Smooth muscle cell (in vitro differentiated cells): ENCODE results near the gene GCN1. TPM values are rescaled to one million over a fixed set of nuclear protein-coding genes. Genes with fewer than 3 reads are reported as not detected.

Source experiments
- DNase-seq: peaks from one replicate; lab custom pipeline; 2025; ENCODE audit not compliant: unreplicated experiment; lab: John Stamatoyannopoulos, UW
- H2AFZ ChIP-seq: fragments of 200-600 bp; sonication (generic); 2 replicates; pipeline ENCODE4 v1.6.0; 2016; ENCODE audit warnings: antibody characterized with exemption, low read depth, mild to moderate bottlenecking
- H3F3A ChIP-seq: fragments of 200-600 bp; sonication (generic); 2 replicates; pipeline ENCODE4 v1.6.0; 2017; ENCODE audit warnings: antibody characterized with exemption, low read depth
- H3K27ac ChIP-seq: fragments of 200-600 bp; sonication (generic); 2 replicates; pipeline ENCODE4 v1.5.1; 2016; ENCODE audit warnings: low read depth, mild to moderate bottlenecking
- H3K27me3 ChIP-seq: fragments of 200-600 bp; sonication (generic); 2 replicates; pipeline ENCODE4 v1.6.1; 2016; ENCODE audit warnings: low read depth, mild to moderate bottlenecking
- H3K36me3 ChIP-seq: fragments of 200-600 bp; sonication (generic); 2 replicates; pipeline ENCODE4 v1.5.1; 2016; ENCODE audit warnings: low read depth
- H3K4me1 ChIP-seq: fragments of 200-600 bp; sonication (generic); 2 replicates; pipeline ENCODE4 v1.5.1; 2016; ENCODE audit warnings: low read depth
- H3K4me2 ChIP-seq: fragments of 200-600 bp; sonication (generic); 2 replicates; pipeline ENCODE4 v1.6.0; 2016; ENCODE audit warnings: mild to moderate bottlenecking
- H3K4me3 ChIP-seq: fragments of 200-600 bp; sonication (generic); 2 replicates; pipeline ENCODE4 v1.5.1; 2016; ENCODE audit warnings: mild to moderate bottlenecking
- H3K79me2 ChIP-seq: fragments of 200-600 bp; sonication (generic); 2 replicates; pipeline ENCODE4 v1.6.0; 2016; ENCODE audit warnings: low read depth, mild to moderate bottlenecking
- H3K9ac ChIP-seq: fragments of 200-600 bp; sonication (generic); 2 replicates; pipeline ENCODE4 v1.6.0; 2016; ENCODE audit warnings: low read depth
- H3K9me3 ChIP-seq: fragments of 200-600 bp; sonication (generic); replicated peaks from 2 replicates; pipeline ENCODE4 v1.5.1; 2016; ENCODE audit warnings: low read depth
- H4K20me1 ChIP-seq: fragments of 200-600 bp; sonication (generic); 2 replicates; pipeline ENCODE4 v1.6.0; 2016; ENCODE audit warnings: low read depth
- CTCF ChIP-seq: fragments of 200-600 bp; sonication (generic); IDR thresholded peaks from 2 replicates; pipeline ENCODE4 v1.5.1; 2017; ENCODE audit warnings: borderline replicate concordance, mild to moderate bottlenecking, antibody characterized with exemption; ENCODE audit not compliant: insufficient read depth, poor library complexity, severe bottlenecking
- WGBS: methylation state at CpG from one replicate; pipeline ENCODE4 v1.1.7; 2016; ENCODE audit warnings: low lambda C conversion rate; 5-methylcytosine and 5-hydroxymethylcytosine counted together
- polyA plus RNA-seq: library from polyadenylated mRNA; unstranded; fragments of >200 nt; fragmentation: Nextera tagmentation; extraction: Ambion mirVana; gene quantifications from 2 replicates; pipeline ENCODE4 v1.2.1, GENCODE V29; 2016
- total RNA-seq: library from RNA; depleted of rRNA; stranded (reverse); fragments of >200 nt; gene quantifications from 2 replicates; pipeline ENCODE4 v1.2.3, GENCODE V29; 2014

The GCN1 gene
- total and polyA plus RNA-seq, 2 experiments from 2014 or later: 31.6 to 44.3 TPM

GRCh38 chr12:120186654-120187053, 7.9 kb downstream of the GCN1 start:
- no peaks in the 10 kb centered on the region for H3K27me3 ChIP-seq
- no peak overlapping the region for H2AFZ ChIP-seq
- TF ChIP-seq CTCF: no peak
- no peak overlapping the region for H3K4me3 ChIP-seq
- 95% methylated on average over 4 of the region's 4 CpGs for WGBS
- H3K4me2 ChIP-seq: no peak overlapping the region
- H3K9ac ChIP-seq: no peak overlapping the region
- no peaks in the 10 kb centered on the region for H3K4me1 ChIP-seq
- no peak for DNase-seq
- H3K36me3 ChIP-seq: peaks cover 7% of the 10 kb centered on the region
- peaks cover 87% of the 10 kb centered on the region for H4K20me1 ChIP-seq
- peaks cover 59% of the 10 kb centered on the region for H3K79me2 ChIP-seq
- H3K9me3 ChIP-seq: no peaks in the 10 kb centered on the region
- H3F3A ChIP-seq: no peaks in the 10 kb centered on the region
- H3K27ac ChIP-seq: no peak overlapping the region

DNA sequence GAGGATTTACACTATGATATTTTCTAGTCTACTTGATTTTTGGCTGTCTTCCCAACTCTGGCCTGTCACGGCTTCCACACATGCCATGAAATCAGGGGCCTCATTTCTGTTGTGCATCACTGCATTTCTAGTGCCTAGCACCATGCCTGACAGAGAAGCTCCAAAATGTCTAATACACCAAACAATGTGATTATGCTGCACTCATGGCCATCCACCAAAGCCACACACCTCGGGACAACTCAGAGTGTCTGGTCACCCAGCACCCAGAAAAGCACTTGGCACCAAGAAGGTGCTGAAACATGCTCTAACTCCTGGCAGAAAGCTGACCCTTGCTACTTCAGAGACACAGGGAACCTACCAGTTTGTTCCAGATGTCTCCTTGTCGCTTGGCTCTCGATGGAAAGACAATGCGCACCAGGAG, 11.3 kb downstream of the GCN1 start:
- Histone ChIP-seq H3K4me1 (no peaks in the 10 kb centered on the region), H3K36me3 (no peaks in the 10 kb centered on the region), H2AFZ (no peak overlapping the region), H3K9me3 (no peaks in the 10 kb centered on the region), H3K27me3 (no peaks in the 10 kb centered on the region), H3K9ac (no peak overlapping the region), H3K79me2 (peaks cover 36% of the 10 kb centered on the region), H4K20me1 (peaks cover 93% of the 10 kb centered on the region), H3F3A (no peaks in the 10 kb centered on the region), H3K4me3 (no peak overlapping the region), H3K27ac (no peak overlapping the region), H3K4me2 (no peak overlapping the region)
- no peak for DNase-seq
- no peak for TF ChIP-seq CTCF
- 94% methylated on average over 5 of the region's 5 CpGs for WGBS

- H3F3A ChIP-seq: no peaks in the 10 kb centered on the region
- TF ChIP-seq CTCF: no peak
- H3K36me3 ChIP-seq: no peaks in the 10 kb centered on the region
- H4K20me1 ChIP-seq: peaks cover 85% of the 10 kb centered on the region
- H3K4me3 ChIP-seq: no peak overlapping the region
- H3K79me2 ChIP-seq: peaks cover 27% of the 10 kb centered on the region
- DNase-seq: no peak
- H3K4me2 ChIP-seq: no peak overlapping the region
- no peak overlapping the region for H3K9ac ChIP-seq
- no peak overlapping the region for H2AFZ ChIP-seq
- H3K27ac ChIP-seq: no peak overlapping the region
- no peaks in the 10 kb centered on the region for H3K9me3 ChIP-seq
- no peaks in the 10 kb centered on the region for H3K4me1 ChIP-seq
- no peaks in the 10 kb centered on the region for H3K27me3 ChIP-seq
- WGBS: 89% methylated on average over 8 of the region's 8 CpGs
Measured at GRCh38 chr12:120181991-120182631, 12.4 kb downstream of the GCN1 start.

DNA sequence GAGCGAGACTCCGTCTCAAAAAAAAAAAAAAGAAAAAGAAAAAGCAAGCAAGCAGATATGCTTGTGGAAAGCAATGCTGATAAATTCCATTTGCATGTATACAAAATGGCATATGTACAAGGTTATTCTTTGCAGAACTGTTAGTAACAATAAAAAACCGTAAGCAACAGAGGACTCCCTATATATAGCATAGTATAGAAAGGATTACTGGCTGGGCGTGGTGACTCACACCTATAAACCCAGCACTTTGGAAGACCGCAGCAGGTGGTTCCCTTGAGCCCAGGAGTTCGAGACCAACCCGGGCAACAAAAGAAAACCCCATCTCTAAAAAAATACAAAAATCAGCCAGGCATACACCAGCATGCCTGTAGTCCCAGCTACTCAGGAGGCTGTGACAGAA, 13.5 kb downstream of the GCN1 start:
- peaks cover 23% of the 10 kb centered on the region for H3K79me2 ChIP-seq
- no peak overlapping the region for H3K4me3 ChIP-seq
- H3K36me3 ChIP-seq: peaks cover 3% of the 10 kb centered on the region
- H4K20me1 ChIP-seq: peaks cover 73% of the 10 kb centered on the region
- H3K9me3 ChIP-seq: no peaks in the 10 kb centered on the region
- H2AFZ ChIP-seq: no peak overlapping the region
- no peaks in the 10 kb centered on the region for H3F3A ChIP-seq
- no peak overlapping the region for H3K27ac ChIP-seq
- no peaks in the 10 kb centered on the region for H3K27me3 ChIP-seq
- WGBS: 98% methylated on average over 7 of the region's 7 CpGs
- DNase-seq: no peak
- H3K9ac ChIP-seq: no peak overlapping the region
- TF ChIP-seq CTCF: no peak
- no peak overlapping the region for H3K4me2 ChIP-seq
- no peaks in the 10 kb centered on the region for H3K4me1 ChIP-seq
